HepG2 (cell line): ENCODE data around the gene DNAJB11. TPM values are rescaled to one million over a fixed set of nuclear protein-coding genes. Genes with fewer than 3 reads are reported as not detected.

Source experiments
- E2F2 ChIP-seq: sonication (generic); formaldehyde crosslinking; IDR thresholded peaks from 2 replicates; pipeline ENCODE4 v1.4.0; 2020; ENCODE audit warnings: missing genetic modification reagents, borderline replicate concordance
- GMEB2 ChIP-seq: IDR thresholded peaks from 2 replicates; pipeline ENCODE4 v1.6.1; 2016; ENCODE audit warnings: missing biosample characterization, missing genetic modification reagents, low read depth
- HNF4G ChIP-seq, 2 experiments: sonication (generic) in 1 of 2; formaldehyde crosslinking in 1 of 2; IDR thresholded peaks; 2 replicates each; pipeline versions ENCODE4 v1.4.0 to v1.6.1; 2011 to 2020; ENCODE audit warnings: borderline replicate concordance in 2 of 2, low read depth in 2 of 2, mild to moderate bottlenecking in 2 of 2, low read length in 1 of 2, missing genetic modification reagents in 1 of 2, moderate library complexity in 1 of 2
- HOXD1 ChIP-seq: sonication (generic); formaldehyde crosslinking; IDR thresholded peaks from 2 replicates; pipeline ENCODE4 v1.5.0; 2020; ENCODE audit warnings: missing genetic modification reagents
- JDP2 ChIP-seq: sonication (generic); formaldehyde crosslinking; IDR thresholded peaks from 2 replicates; pipeline ENCODE4 v1.8.1; 2022; ENCODE audit warnings: missing genetic modification reagents, borderline replicate concordance
- MAZ ChIP-seq, 2 experiments: sonication (generic) in 1 of 2; formaldehyde crosslinking in 1 of 2; IDR thresholded peaks; 2 replicates each; pipeline versions ENCODE4 v1.5.0 to v1.6.1; 2012 to 2020; ENCODE audit warnings: low read depth in 2 of 2, mild to moderate bottlenecking in 2 of 2, borderline replicate concordance in 1 of 2, improper control_type of control experiment in 1 of 2, low read length in 1 of 2, missing genetic modification reagents in 1 of 2, moderate library complexity in 1 of 2
- MYPOP ChIP-seq: sonication (generic); formaldehyde crosslinking; IDR thresholded peaks from 2 replicates; pipeline ENCODE4 v1.8.1; 2023; ENCODE audit warnings: mild to moderate bottlenecking, moderate library complexity, missing genetic modification reagents
- NBN ChIP-seq: fragments of 450-650 bp; conservative IDR thresholded peaks from 2 replicates; pipeline ENCODE4 v1.6.1; 2017
- NR2F6 ChIP-seq, 2 experiments: IDR thresholded peaks; 2 replicates each; pipeline ENCODE4 v1.6.1; 2016; ENCODE audit warnings: antibody characterized with exemption in 1 of 2, mild to moderate bottlenecking in 1 of 2
- ONECUT2 ChIP-seq: sonication (generic); formaldehyde crosslinking; IDR thresholded peaks from 2 replicates; pipeline ENCODE4 v1.4.0; 2020; ENCODE audit warnings: missing genetic modification reagents
- THAP11 ChIP-seq: IDR thresholded peaks from 2 replicates; pipeline ENCODE4 v1.6.1; 2016; ENCODE audit warnings: missing biosample characterization, missing genetic modification reagents
- ZBTB25 ChIP-seq: IDR thresholded peaks from 2 replicates; pipeline ENCODE4 v1.6.1; 2018; ENCODE audit warnings: missing genetic modification reagents
- ZMYM3 ChIP-seq: sonication (generic); formaldehyde crosslinking; IDR thresholded peaks from 2 replicates; pipeline ENCODE4 v1.5.1; 2020; ENCODE audit warnings: mild to moderate bottlenecking, missing genetic modification reagents
- ZNF136 ChIP-seq: sonication (generic); formaldehyde crosslinking; IDR thresholded peaks from 2 replicates; pipeline ENCODE4 v1.8.1; 2022; ENCODE audit warnings: low read depth, mild to moderate bottlenecking, moderate library complexity, missing genetic modification reagents
- ZNF17 ChIP-seq: sonication (generic); formaldehyde crosslinking; IDR thresholded peaks from 2 replicates; pipeline ENCODE4 v1.5.0; 2020; ENCODE audit warnings: mild to moderate bottlenecking, missing genetic modification reagents
- ZNF235 ChIP-seq: sonication (generic); formaldehyde crosslinking; IDR thresholded peaks from 2 replicates; pipeline ENCODE4 v1.8.1; 2023; ENCODE audit warnings: mild to moderate bottlenecking, missing genetic modification reagents, borderline replicate concordance
- ZNF296 ChIP-seq: sonication (generic); formaldehyde crosslinking; conservative IDR thresholded peaks from 2 replicates; pipeline ENCODE4 v1.5.0; 2020; ENCODE audit warnings: mild to moderate bottlenecking, missing genetic modification reagents
- ZNF564 ChIP-seq: sonication (generic); formaldehyde crosslinking; IDR thresholded peaks from 2 replicates; pipeline ENCODE4 v1.8.1; 2023; ENCODE audit warnings: mild to moderate bottlenecking, missing genetic modification reagents
- ZNF577 ChIP-seq: sonication (generic); formaldehyde crosslinking; IDR thresholded peaks from 2 replicates; pipeline ENCODE4 v1.4.0; 2020; ENCODE audit warnings: mild to moderate bottlenecking, low read depth, missing genetic modification reagents, borderline replicate concordance
- ZNF614 ChIP-seq: IDR thresholded peaks from 2 replicates; pipeline ENCODE4 v1.6.1; 2018; ENCODE audit warnings: missing biosample characterization, missing genetic modification reagents, inconsistent platforms, borderline replicate concordance
- ZNF629 ChIP-seq: sonication (generic); formaldehyde crosslinking; conservative IDR thresholded peaks from 2 replicates; pipeline ENCODE4 v1.5.0; 2020; ENCODE audit warnings: missing genetic modification reagents
- ZNF672 ChIP-seq: sonication (generic); formaldehyde crosslinking; IDR thresholded peaks from 2 replicates; pipeline ENCODE4 v1.8.1; 2022; ENCODE audit warnings: missing genetic modification reagents
- ZSCAN20 ChIP-seq: sonication (generic); formaldehyde crosslinking; IDR thresholded peaks from 2 replicates; pipeline ENCODE4 v1.4.0; 2020; ENCODE audit warnings: missing genetic modification reagents, mild to moderate bottlenecking, borderline replicate concordance
- polyA plus RNA-seq, 8 experiments: library from polyadenylated mRNA; depleted of rRNA in 3 of 8; stranded (reverse) in 7 of 8; unstranded in 1 of 8; fragments of >200 nt; fragmentation: Illumina TruSeq in 4 of 8; extraction: Trizol in 4 of 8; gene quantifications; 2 replicates each; pipeline versions ENCODE4 v1.2.1 to v1.2.3, GENCODE V29; 2011 to 2016; ENCODE audit warnings: low read depth in 4 of 8, missing spikeins in 1 of 8, mixed read lengths in 1 of 8; ENCODE audit not compliant: insufficient read depth in 1 of 8
- total RNA-seq, 5 experiments: library from RNA; depleted of rRNA; stranded (reverse); fragments of >200 nt; fragmentation: Illumina TruSeq; extraction: Trizol; gene quantifications; 2 replicates each; pipeline ENCODE4 v1.2.3, GENCODE V29; 2016; ENCODE audit warnings: low read depth in 1 of 5

The DNAJB11 gene
- total and polyA plus RNA-seq, 2 of the 13 experiments (the other 11 are each of a cell fraction or from before 2014, with no cell fraction given), result 41.0 to 132 TPM

GRCh38 chr3:186612721-186613636, 42.5 kb downstream of the DNAJB11 start, which contains the start of gene AHSG (continued):
- peak; percentile 65; the same call in 1 of the 2 replicates for TF ChIP-seq E2F2 (CRISPR knock-in tag)
- peak; percentile 3 for TF ChIP-seq ZNF629 (CRISPR knock-in tag)
- no peak for TF ChIP-seq JDP2 (CRISPR knock-in tag)
- no peak; the same call in none of the 2 replicates for TF ChIP-seq ZBTB25 (CRISPR knock-in tag)
- TF ChIP-seq NBN, result no peak
- peak; percentile 78 for TF ChIP-seq NR2F6 (IDR thresholded peaks at IDR 0.05)
- peak; percentile 78 for TF ChIP-seq NR2F6 (CRISPR knock-in tag; IDR thresholded peaks at IDR 0.05)
- TF ChIP-seq MAZ (IDR thresholded peaks at IDR 0.05; ENCODE audit: borderline replicate concordance, low read depth, low read length), result no peak
- TF ChIP-seq MAZ (CRISPR knock-in tag; IDR thresholded peaks at IDR 0.05; ENCODE audit: low read depth), result peak; percentile 76
- no peak; the same call in 1 of the 2 replicates for TF ChIP-seq ZNF577 (CRISPR knock-in tag)
- peak; percentile 51; the same call in 1 of the 2 replicates for TF ChIP-seq ZNF235 (CRISPR knock-in tag)
- peak; percentile 72; the same call in 1 of the 2 replicates for TF ChIP-seq HOXD1 (CRISPR knock-in tag)
- TF ChIP-seq ZNF296, result no peak
- TF ChIP-seq ZSCAN20 (CRISPR knock-in tag), result peak; percentile 64; the same call in 1 of the 2 replicates
- TF ChIP-seq ZNF136, result peak; percentile 80
- TF ChIP-seq ZNF614, result peak; percentile 26; the same call in 1 of the 2 replicates
- TF ChIP-seq ZMYM3 (CRISPR knock-in tag), result peak; percentile 52; the same call in 1 of the 2 replicates
- TF ChIP-seq THAP11 (CRISPR knock-in tag), result peak; percentile 65
- no peak for TF ChIP-seq ZNF564
- 0 out of 2 replicates have a peak, but pooled peaks have one; percentile 8 for TF ChIP-seq ZNF672 (CRISPR knock-in tag)
- TF ChIP-seq ONECUT2 (CRISPR knock-in tag), result no peak; the same call in 1 of the 2 replicates
- peak; percentile 100 for TF ChIP-seq HNF4G (IDR thresholded peaks at IDR 0.05; ENCODE audit: borderline replicate concordance, low read depth, low read length)
- TF ChIP-seq HNF4G (CRISPR knock-in tag; IDR thresholded peaks at IDR 0.05; ENCODE audit: borderline replicate concordance, low read depth), result peak; percentile 98
- TF ChIP-seq MYPOP (CRISPR knock-in tag), result peak; percentile 30; the same call in 1 of the 2 replicates
- no peak for TF ChIP-seq GMEB2 (CRISPR knock-in tag)
- peak; percentile 23; the same call in 1 of the 2 replicates for TF ChIP-seq ZNF17 (CRISPR knock-in tag)
